H9 (cell line): ENCODE data around the gene UGT1A5. TPM values are rescaled to one million over a fixed set of nuclear protein-coding genes. Genes with fewer than 3 reads are reported as not detected.
"Not testable (repeated sequence)": the region's sequence is repeated elsewhere in the genome, so short reads cannot be mapped to it uniquely, and the experiment has no call there.

Experiments used
- DNase-seq: peaks from one replicate; pipeline ENCODE4 v3.0.0-alpha.2; 2017
- H2AFZ ChIP-seq: one replicate; pipeline ENCODE4 v1.6.1; 2013; ENCODE audit warnings: mild to moderate bottlenecking, low read length, control low read depth, moderate library complexity
- H2AK5ac ChIP-seq: 2 replicates; pipeline ENCODE4 v1.6.1; 2013; ENCODE audit warnings: low read length, control low read depth, mixed read lengths; ENCODE audit not compliant: insufficient read length
- H2BK120ac ChIP-seq: one replicate; pipeline ENCODE4 v1.6.1; 2013; ENCODE audit warnings: low read depth, mild to moderate bottlenecking, low read length, control low read depth, inconsistent platforms; ENCODE audit not compliant: poor library complexity, severe bottlenecking
- H2BK12ac ChIP-seq: 2 replicates; pipeline ENCODE4 v1.6.1; 2013; ENCODE audit warnings: low read length, control low read depth, mixed read lengths, low read depth; ENCODE audit not compliant: insufficient read length
- H2BK15ac ChIP-seq: 2 replicates; pipeline ENCODE4 v1.6.1; 2013; ENCODE audit warnings: low read depth, low read length, control low read depth
- H2BK20ac ChIP-seq: one replicate; pipeline ENCODE4 v1.6.1; 2013; ENCODE audit warnings: low read depth, mild to moderate bottlenecking, low read length, control low read depth, inconsistent platforms; ENCODE audit not compliant: poor library complexity, severe bottlenecking
- H2BK5ac ChIP-seq: 2 replicates; pipeline ENCODE4 v1.6.1; 2013; ENCODE audit warnings: low read length, control low read depth, mixed read lengths; ENCODE audit not compliant: insufficient read length
- H3K14ac ChIP-seq: 2 replicates; pipeline ENCODE4 v1.6.1; 2013; ENCODE audit warnings: low read length, control low read depth; ENCODE audit not compliant: insufficient read depth
- H3K18ac ChIP-seq: 2 replicates; pipeline ENCODE4 v1.6.1; 2013; ENCODE audit warnings: low read depth, mild to moderate bottlenecking, mixed read lengths, low read length, control low read depth; ENCODE audit not compliant: insufficient read length
- H3K23ac ChIP-seq: 2 replicates; pipeline ENCODE4 v1.6.1; 2013; ENCODE audit warnings: low read length, control low read depth, mixed read lengths, low read depth; ENCODE audit not compliant: insufficient read length
- H3K23me2 ChIP-seq: 2 replicates; pipeline ENCODE4 v1.6.1; 2013; ENCODE audit warnings: low read depth, mild to moderate bottlenecking, mixed read lengths, low read length, control low read depth; ENCODE audit not compliant: insufficient read length, poor library complexity, severe bottlenecking
- H3K27ac ChIP-seq: 2 replicates; pipeline ENCODE4 v1.5.1; 2013; ENCODE audit warnings: low read length, control low read depth, mixed read lengths, low read depth; ENCODE audit not compliant: insufficient read length
- H3K27me3 ChIP-seq: 2 replicates; pipeline ENCODE4 v1.6.1; 2013; ENCODE audit warnings: low read length, control low read depth, inconsistent platforms; ENCODE audit not compliant: insufficient read depth
- H3K4ac ChIP-seq: 2 replicates; pipeline ENCODE4 v1.6.1; 2013; ENCODE audit warnings: low read depth, mild to moderate bottlenecking, control low read depth, inconsistent platforms, low read length, moderate library complexity
- H3K4me1 ChIP-seq: 2 replicates; pipeline ENCODE4 v1.6.1; 2013; ENCODE audit warnings: low read length, control low read depth, inconsistent platforms; ENCODE audit not compliant: insufficient read depth
- H3K4me2 ChIP-seq: 2 replicates; pipeline ENCODE4 v1.6.1; 2013; ENCODE audit warnings: low read length, control low read depth, mixed read lengths; ENCODE audit not compliant: insufficient read length, insufficient read depth
- H3K56ac ChIP-seq: 2 replicates; pipeline ENCODE4 v1.6.1; 2013; ENCODE audit warnings: low read depth, mild to moderate bottlenecking, mixed read lengths, low read length, control low read depth; ENCODE audit not compliant: insufficient read length
- H3K79me1 ChIP-seq: 2 replicates; pipeline ENCODE4 v1.6.1; 2013; ENCODE audit warnings: low read depth, mild to moderate bottlenecking, moderate library complexity, low read length, control low read depth, inconsistent platforms; ENCODE audit not compliant: insufficient read depth, poor library complexity, severe bottlenecking
- H3K79me2 ChIP-seq: 2 replicates; pipeline ENCODE4 v1.6.1; 2013; ENCODE audit warnings: low read length, control low read depth, inconsistent platforms; ENCODE audit not compliant: insufficient read depth
- H3K9ac ChIP-seq: 2 replicates; pipeline ENCODE4 v1.6.1; 2013; ENCODE audit warnings: low read length, control low read depth, mixed read lengths; ENCODE audit not compliant: insufficient read length; ENCODE audit errors: extremely low read depth
- H3K9me3 ChIP-seq: one replicate; pipeline ENCODE4 v1.6.1; 2013; ENCODE audit warnings: low read depth, low read length, inconsistent platforms; ENCODE audit not compliant: control insufficient read depth
- H3T11ph ChIP-seq: one replicate; pipeline ENCODE4 v1.6.1; 2013; ENCODE audit warnings: mild to moderate bottlenecking, low read length, control low read depth, inconsistent platforms
- H4K20me1 ChIP-seq: one replicate; pipeline ENCODE4 v1.6.1; 2013; ENCODE audit not compliant: control insufficient read depth, insufficient read length, insufficient read depth
- H4K5ac ChIP-seq: 2 replicates; pipeline ENCODE4 v1.6.1; 2013; ENCODE audit warnings: low read depth, mild to moderate bottlenecking, mixed read lengths, low read length, control low read depth; ENCODE audit not compliant: insufficient read length
- H4K8ac ChIP-seq: replicated peaks from 2 replicates; pipeline ENCODE4 v1.6.1; 2013; ENCODE audit warnings: low read length, control low read depth, mixed read lengths, low read depth; ENCODE audit not compliant: insufficient read length
- H4K91ac ChIP-seq: 2 replicates; pipeline ENCODE4 v1.6.1; 2013; ENCODE audit warnings: low read depth, mild to moderate bottlenecking, moderate library complexity, mixed read lengths, low read length, control low read depth; ENCODE audit not compliant: insufficient read length
- H3K27ac Mint-ChIP-seq, 3 experiments: 2 replicates in 2 of 3; 3 replicates in 1 of 3; pipeline ENCODE4 v1.8.0; 2020 to 2021; ENCODE audit warnings: mixed read lengths in 3 of 3, mild to moderate bottlenecking in 1 of 3, moderate library complexity in 1 of 3
- H3K27me3 Mint-ChIP-seq: 2 replicates; pipeline ENCODE4 v1.8.0; 2021; ENCODE audit warnings: low read depth, mild to moderate bottlenecking, moderate library complexity, mixed read lengths
- H3K36me3 Mint-ChIP-seq, 3 experiments: 2 replicates in 2 of 3; 3 replicates in 1 of 3; pipeline ENCODE4 v1.8.0; 2020 to 2021; ENCODE audit warnings: low read depth in 3 of 3, mixed read lengths in 3 of 3; ENCODE audit not compliant: insufficient read depth in 1 of 3
- H3K4me1 Mint-ChIP-seq, 2 experiments: 2 replicates each; pipeline ENCODE4 v1.8.0; 2020; ENCODE audit warnings: mixed read lengths in 2 of 2
- H3K4me3 Mint-ChIP-seq, 2 experiments: 2 replicates in 1 of 2; 3 replicates in 1 of 2; pipeline ENCODE4 v1.8.0; 2020 to 2021; ENCODE audit warnings: mild to moderate bottlenecking in 2 of 2, mixed read lengths in 2 of 2, moderate library complexity in 1 of 2
- H3K9me3 Mint-ChIP-seq, 2 experiments: 2 replicates in 1 of 2; 3 replicates in 1 of 2; pipeline ENCODE4 v1.8.0; 2020; ENCODE audit warnings: mild to moderate bottlenecking in 2 of 2, mixed read lengths in 2 of 2, moderate library complexity in 1 of 2
- WGBS: extraction: QIAGEN DNeasy Blood & Tissue Kit; methylation state at CpG from one replicate; pipeline ENCODE4 v1.1.7; 2013; ENCODE audit warnings: missing lambda C conversion rate, low lambda C conversion rate, mixed read lengths; ENCODE audit not compliant: insufficient read length; ENCODE audit errors: extremely low coverage; 5-methylcytosine and 5-hydroxymethylcytosine counted together
- total RNA-seq: library from RNA; stranded (reverse); gene quantifications from 2 replicates; pipeline ENCODE4 v1.2.1, GENCODE V29; 2021
- TF ChIP-seq, protein P1 (sequence below): fragments of 200-600 bp; sonication (generic); conservative IDR thresholded peaks from 3 replicates; pipeline ENCODE4 v1.8.0; 2021; ENCODE audit warnings: antibody characterized with exemption, mild to moderate bottlenecking

UGT1A5 gene
- total RNA-seq, 1 experiment from 2014 or later: not detected

- H3K27me3 Mint-ChIP-seq: no peaks in the 10 kb centered on the region
- peaks cover 0 to 10% (median 1%) of the 10 kb centered on the region in 3 experiments; a peak in 3 of 7 replicates for H3K36me3 Mint-ChIP-seq
- Histone ChIP-seq H2BK20ac (no peak overlapping the region), H3K27me3 (no peaks in the 10 kb centered on the region), H3K4me2 (no peak overlapping the region), H3K79me1 (no peaks in the 10 kb centered on the region), H3K79me2 (no peaks in the 10 kb centered on the region), H3K4ac (no peak overlapping the region), H2AFZ (no peak overlapping the region), H2AK5ac (no peak overlapping the region), H3T11ph (no peak overlapping the region), H4K5ac (no peak overlapping the region), H4K8ac (no peak overlapping the region), H2BK5ac (no peak overlapping the region), H4K91ac (no peak overlapping the region), H3K18ac (no peak overlapping the region), H3K4me1 (no peaks in the 10 kb centered on the region), H3K9me3 (no peaks in the 10 kb centered on the region), H2BK15ac (0 out of 2 replicates have a peak overlapping the region, but pooled peaks have one; percentile 31), H2BK12ac (no peak overlapping the region), H3K23ac (no peak overlapping the region), H2BK120ac (no peak overlapping the region), H4K20me1 (no peaks in the 10 kb centered on the region), H3K14ac (no peak overlapping the region; the same call in 1 of the 2 replicates), H3K9ac (no peak overlapping the region), H3K23me2 (no peaks in the 10 kb centered on the region), H3K27ac (no peak overlapping the region), H3K56ac (no peak overlapping the region)
- no peak overlapping the region for H3K4me3 Mint-ChIP-seq
- peaks cover 14 to 20% of the 10 kb centered on the region in 2 experiments for H3K4me1 Mint-ChIP-seq
- peak overlapping the region in 2 of 3 experiments; percentile 88 to 92; a peak in 4 of 7 replicates for H3K27ac Mint-ChIP-seq
- H3K9me3 Mint-ChIP-seq: peaks cover 4 to 11% of the 10 kb centered on the region in 2 experiments; a peak in 3 of 5 replicates
- no peak for DNase-seq
- no CpG with 5 or more reads among the region's 1 CpG for WGBS
- TF ChIP-seq, protein P1, sequence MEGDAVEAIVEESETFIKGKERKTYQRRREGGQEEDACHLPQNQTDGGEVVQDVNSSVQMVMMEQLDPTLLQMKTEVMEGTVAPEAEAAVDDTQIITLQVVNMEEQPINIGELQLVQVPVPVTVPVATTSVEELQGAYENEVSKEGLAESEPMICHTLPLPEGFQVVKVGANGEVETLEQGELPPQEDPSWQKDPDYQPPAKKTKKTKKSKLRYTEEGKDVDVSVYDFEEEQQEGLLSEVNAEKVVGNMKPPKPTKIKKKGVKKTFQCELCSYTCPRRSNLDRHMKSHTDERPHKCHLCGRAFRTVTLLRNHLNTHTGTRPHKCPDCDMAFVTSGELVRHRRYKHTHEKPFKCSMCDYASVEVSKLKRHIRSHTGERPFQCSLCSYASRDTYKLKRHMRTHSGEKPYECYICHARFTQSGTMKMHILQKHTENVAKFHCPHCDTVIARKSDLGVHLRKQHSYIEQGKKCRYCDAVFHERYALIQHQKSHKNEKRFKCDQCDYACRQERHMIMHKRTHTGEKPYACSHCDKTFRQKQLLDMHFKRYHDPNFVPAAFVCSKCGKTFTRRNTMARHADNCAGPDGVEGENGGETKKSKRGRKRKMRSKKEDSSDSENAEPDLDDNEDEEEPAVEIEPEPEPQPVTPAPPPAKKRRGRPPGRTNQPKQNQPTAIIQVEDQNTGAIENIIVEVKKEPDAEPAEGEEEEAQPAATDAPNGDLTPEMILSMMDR: no peak
Observed at GRCh38 chr2:233700028-233700635, 12.6 kb upstream of the UGT1A5 start.

GRCh38 chr2:233700842-233701241, 11.9 kb upstream of the UGT1A5 start:
- not testable (repeated sequence) for H3K79me1 ChIP-seq, H3K27me3 Mint-ChIP-seq, H3K27ac Mint-ChIP-seq, H4K5ac ChIP-seq, H2BK12ac ChIP-seq, H2BK20ac ChIP-seq, H3K79me2 ChIP-seq, H3K23ac ChIP-seq, H3K14ac ChIP-seq, H2BK15ac ChIP-seq, H2BK120ac ChIP-seq, H3K36me3 Mint-ChIP-seq, H4K91ac ChIP-seq, H3K4me1 ChIP-seq, H3K9ac ChIP-seq, H3K27ac ChIP-seq, H3T11ph ChIP-seq, H4K20me1 ChIP-seq, H3K4ac ChIP-seq, H4K8ac ChIP-seq, H3K4me3 Mint-ChIP-seq, H3K27me3 ChIP-seq, H3K18ac ChIP-seq, H3K4me2 ChIP-seq, H3K23me2 ChIP-seq, DNase-seq, H2AK5ac ChIP-seq, H3K56ac ChIP-seq, H3K9me3 ChIP-seq, H2BK5ac ChIP-seq, H2AFZ ChIP-seq
- Mint-ChIP-seq H3K9me3 (peaks cover 4 to 11% of the 10 kb centered on the region in 2 experiments; a peak in 3 of 5 replicates), H3K4me1 (peaks cover 14 to 20% of the 10 kb centered on the region in 2 experiments)
- no CpG with 5 or more reads among the region's 5 CpGs for WGBS
